ENCODE results near the gene NLK.

- TF ChIP-seq BHLHE40 (IDR thresholded peaks at IDR 0.05; ENCODE audit: borderline replicate concordance in 1 of 2, low read depth in 2 of 2, low read length in 1 of 2) (no peak), EP300 (IDR thresholded peaks at IDR 0.05; ENCODE audit: borderline replicate concordance in 1 of 2, control insufficient read depth in 1 of 2, low read depth in 2 of 2, low read length in 2 of 2) (no peak; a peak in 1 of 4 replicates)
- TF ChIP-seq, protein P1, sequence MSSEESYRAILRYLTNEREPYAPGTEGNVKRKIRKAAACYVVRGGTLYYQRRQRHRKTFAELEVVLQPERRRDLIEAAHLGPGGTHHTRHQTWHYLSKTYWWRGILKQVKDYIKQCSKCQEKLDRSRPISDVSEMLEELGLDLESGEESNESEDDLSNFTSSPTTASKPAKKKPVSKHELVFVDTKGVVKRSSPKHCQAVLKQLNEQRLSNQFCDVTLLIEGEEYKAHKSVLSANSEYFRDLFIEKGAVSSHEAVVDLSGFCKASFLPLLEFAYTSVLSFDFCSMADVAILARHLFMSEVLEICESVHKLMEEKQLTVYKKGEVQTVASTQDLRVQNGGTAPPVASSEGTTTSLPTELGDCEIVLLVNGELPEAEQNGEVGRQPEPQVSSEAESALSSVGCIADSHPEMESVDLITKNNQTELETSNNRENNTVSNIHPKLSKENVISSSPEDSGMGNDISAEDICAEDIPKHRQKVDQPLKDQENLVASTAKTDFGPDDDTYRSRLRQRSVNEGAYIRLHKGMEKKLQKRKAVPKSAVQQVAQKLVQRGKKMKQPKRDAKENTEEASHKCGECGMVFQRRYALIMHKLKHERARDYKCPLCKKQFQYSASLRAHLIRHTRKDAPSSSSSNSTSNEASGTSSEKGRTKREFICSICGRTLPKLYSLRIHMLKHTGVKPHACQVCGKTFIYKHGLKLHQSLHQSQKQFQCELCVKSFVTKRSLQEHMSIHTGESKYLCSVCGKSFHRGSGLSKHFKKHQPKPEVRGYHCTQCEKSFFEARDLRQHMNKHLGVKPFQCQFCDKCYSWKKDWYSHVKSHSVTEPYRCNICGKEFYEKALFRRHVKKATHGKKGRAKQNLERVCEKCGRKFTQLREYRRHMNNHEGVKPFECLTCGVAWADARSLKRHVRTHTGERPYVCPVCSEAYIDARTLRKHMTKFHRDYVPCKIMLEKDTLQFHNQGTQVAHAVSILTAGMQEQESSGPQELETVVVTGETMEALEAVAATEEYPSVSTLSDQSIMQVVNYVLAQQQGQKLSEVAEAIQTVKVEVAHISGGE (CRISPR knock-in tag; IDR thresholded peaks at IDR 0.05) = no peak
These were observed 29.6 kb downstream of the NLK start for GRCh38 chr17:28071891-28072606.

All from GM12878 (cell line).